ENCODE results near the gene TMEM140. TPM values are rescaled to one million over a fixed set of nuclear protein-coding genes. Genes with fewer than 3 reads are reported as not detected.

TMEM140 gene
- total and polyA plus RNA-seq, 9 of the 15 experiments (the other 6 are each of a cell fraction or from before 2014, with no cell fraction given), result 0.03 to 0.82 (median 0.23) TPM

GRCh38 chr7:135147899-135148721, at the start of gene TMEM140 (continued):
- TF ChIP-seq SRF (CRISPR knock-in tag; IDR thresholded peaks at IDR 0.05), result no peak
- peak in 1 of 2 experiments; percentile 100; a peak in 2 of 4 replicates for TF ChIP-seq ZNF318 (IDR thresholded peaks at IDR 0.05; ENCODE audit: borderline replicate concordance in 1 of 2, low read depth in 1 of 2)
- TF ChIP-seq, protein P1, sequence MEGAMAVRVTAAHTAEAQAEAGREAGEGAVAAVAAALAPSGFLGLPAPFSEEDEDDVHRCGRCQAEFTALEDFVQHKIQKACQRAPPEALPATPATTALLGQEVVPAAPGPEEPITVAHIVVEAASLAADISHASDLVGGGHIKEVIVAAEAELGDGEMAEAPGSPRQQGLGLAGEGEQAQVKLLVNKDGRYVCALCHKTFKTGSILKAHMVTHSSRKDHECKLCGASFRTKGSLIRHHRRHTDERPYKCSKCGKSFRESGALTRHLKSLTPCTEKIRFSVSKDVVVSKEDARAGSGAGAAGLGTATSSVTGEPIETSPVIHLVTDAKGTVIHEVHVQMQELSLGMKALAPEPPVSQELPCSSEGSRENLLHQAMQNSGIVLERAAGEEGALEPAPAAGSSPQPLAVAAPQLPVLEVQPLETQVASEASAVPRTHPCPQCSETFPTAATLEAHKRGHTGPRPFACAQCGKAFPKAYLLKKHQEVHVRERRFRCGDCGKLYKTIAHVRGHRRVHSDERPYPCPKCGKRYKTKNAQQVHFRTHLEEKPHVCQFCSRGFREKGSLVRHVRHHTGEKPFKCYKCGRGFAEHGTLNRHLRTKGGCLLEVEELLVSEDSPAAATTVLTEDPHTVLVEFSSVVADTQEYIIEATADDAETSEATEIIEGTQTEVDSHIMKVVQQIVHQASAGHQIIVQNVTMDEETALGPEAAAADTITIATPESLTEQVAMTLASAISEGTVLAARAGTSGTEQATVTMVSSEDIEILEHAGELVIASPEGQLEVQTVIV (CRISPR knock-in tag; IDR thresholded peaks at IDR 0.05; ENCODE audit: borderline replicate concordance), result no peak
- TF ChIP-seq ZKSCAN1 (IDR thresholded peaks at IDR 0.05; ENCODE audit: low read depth, low read length), result no peak
- TF ChIP-seq CSDE1 (IDR thresholded peaks at IDR 0.05), result no peak
- no peak for TF ChIP-seq HMGN3 (IDR thresholded peaks at IDR 0.05; ENCODE audit: borderline replicate concordance, extremely low read depth, insufficient read length, low read depth, low read length)
- TF ChIP-seq CBX5 (IDR thresholded peaks at IDR 0.05; ENCODE audit: borderline replicate concordance, low read depth), result no peak
- TF ChIP-seq PRMT5 (CRISPR knock-in tag; IDR thresholded peaks at IDR 0.05), result no peak
- no peak for TF ChIP-seq GATA2 (CRISPR knock-in tag; IDR thresholded peaks at IDR 0.05)
- no peak for TF ChIP-seq ZBTB1 (CRISPR knock-in tag; IDR thresholded peaks at IDR 0.05; ENCODE audit: borderline replicate concordance, low read depth)
- no peak for TF ChIP-seq SMAD1 (IDR thresholded peaks at IDR 0.05; ENCODE audit: low read depth, low read length, partially characterized antibody)
- no peak for TF ChIP-seq ZC3H11A (IDR thresholded peaks at IDR 0.05; ENCODE audit: low read depth, low read length)
- no peak; a peak in 1 of 4 replicates for TF ChIP-seq SIN3A (IDR thresholded peaks at IDR 0.05; ENCODE audit: borderline replicate concordance in 2 of 2, control insufficient read depth in 1 of 2, low read depth in 2 of 2, low read length in 2 of 2)
- no peak for TF ChIP-seq HSF4 (CRISPR knock-in tag; IDR thresholded peaks at IDR 0.05; ENCODE audit: borderline replicate concordance)

All from K562 (cell line).